Esophagus squamous epithelium (tissue), 4 donors: ENCODE data around the gene TRIM9.

ENCODE experiments used
- POLR2A ChIP-seq, 4 donors: fragments of 450-650 bp; IDR thresholded peaks; one replicate each; pipeline ENCODE4 v1.6.1; 2017; ENCODE audit warnings: antibody characterized with exemption in 4 of 4, mild to moderate bottlenecking in 4 of 4, moderate library complexity in 3 of 4
- TF ChIP-seq, protein P1 (sequence below), 6 experiments: fragments of 450-650 bp in 4 of 6; fragments of 200-600 bp in 2 of 6; sonication (generic) in 2 of 6; IDR thresholded peaks; one replicate each; pipeline ENCODE4 v1.5.1; 2016 to 2019; ENCODE audit warnings: antibody characterized with exemption in 6 of 6, mild to moderate bottlenecking in 4 of 6, moderate library complexity in 4 of 6

DNA sequence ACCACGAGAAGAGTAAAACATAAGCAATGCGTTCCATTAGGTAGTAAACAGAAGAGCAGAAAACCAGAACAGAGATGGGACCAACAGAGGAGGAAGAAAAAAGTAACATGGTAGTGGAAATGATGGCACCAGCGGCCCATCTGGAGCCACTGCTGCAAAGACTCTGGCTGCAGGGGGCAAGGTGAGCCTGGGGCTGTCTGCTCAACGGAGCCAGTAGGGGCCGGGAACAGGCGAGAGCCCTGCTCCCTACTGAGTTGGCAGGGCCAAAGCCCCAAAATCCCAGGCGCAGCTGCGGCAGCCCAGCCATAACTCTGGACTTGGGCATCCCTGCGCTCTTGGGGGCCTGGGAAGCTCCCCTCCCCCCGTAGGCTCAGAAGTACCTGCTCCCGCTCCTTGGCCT, 122.2 kb downstream of the TRIM9 start:
- TF ChIP-seq, protein P1, sequence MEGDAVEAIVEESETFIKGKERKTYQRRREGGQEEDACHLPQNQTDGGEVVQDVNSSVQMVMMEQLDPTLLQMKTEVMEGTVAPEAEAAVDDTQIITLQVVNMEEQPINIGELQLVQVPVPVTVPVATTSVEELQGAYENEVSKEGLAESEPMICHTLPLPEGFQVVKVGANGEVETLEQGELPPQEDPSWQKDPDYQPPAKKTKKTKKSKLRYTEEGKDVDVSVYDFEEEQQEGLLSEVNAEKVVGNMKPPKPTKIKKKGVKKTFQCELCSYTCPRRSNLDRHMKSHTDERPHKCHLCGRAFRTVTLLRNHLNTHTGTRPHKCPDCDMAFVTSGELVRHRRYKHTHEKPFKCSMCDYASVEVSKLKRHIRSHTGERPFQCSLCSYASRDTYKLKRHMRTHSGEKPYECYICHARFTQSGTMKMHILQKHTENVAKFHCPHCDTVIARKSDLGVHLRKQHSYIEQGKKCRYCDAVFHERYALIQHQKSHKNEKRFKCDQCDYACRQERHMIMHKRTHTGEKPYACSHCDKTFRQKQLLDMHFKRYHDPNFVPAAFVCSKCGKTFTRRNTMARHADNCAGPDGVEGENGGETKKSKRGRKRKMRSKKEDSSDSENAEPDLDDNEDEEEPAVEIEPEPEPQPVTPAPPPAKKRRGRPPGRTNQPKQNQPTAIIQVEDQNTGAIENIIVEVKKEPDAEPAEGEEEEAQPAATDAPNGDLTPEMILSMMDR (IDR thresholded peaks at IDR 0.05): no peak
- no peak for TF ChIP-seq POLR2A (IDR thresholded peaks at IDR 0.05)
